Transverse colon (tissue), 4 donors: ENCODE measurements around the gene DBH. TPM values are rescaled to one million over a fixed set of nuclear protein-coding genes. Genes with fewer than 3 reads are reported as not detected.

Experiments used
- DNase-seq: peaks from one replicate; pipeline ENCODE4 v3.0.0-alpha.2; 2019
- H3K27ac ChIP-seq, 4 donors: fragments of 200-600 bp; sonication (generic); 2 replicates each; pipeline ENCODE4 v1.5.1; 2016 to 2018; ENCODE audit warnings: inconsistent platforms in 4 of 4
- H3K27me3 ChIP-seq: fragments of 200-600 bp; sonication (generic); 2 replicates; pipeline ENCODE4 v1.5.1; 2017; ENCODE audit warnings: inconsistent platforms
- H3K36me3 ChIP-seq, 4 donors: fragments of 200-600 bp; sonication (generic); 2 replicates each; pipeline ENCODE4 v1.5.1; 2017 to 2019; ENCODE audit warnings: inconsistent platforms in 4 of 4
- H3K4me1 ChIP-seq, 4 donors: fragments of 200-600 bp; sonication (generic); 2 replicates each; pipeline ENCODE4 v1.5.1; 2017 to 2020; ENCODE audit warnings: inconsistent platforms in 4 of 4
- H3K4me3 ChIP-seq, 4 donors: fragments of 200-600 bp; sonication (generic); 1 replicate in 1 of 4; 2 replicates in 3 of 4; pipeline versions ENCODE4 v1.5.1 to v1.6.1; 2017 to 2019; ENCODE audit warnings: inconsistent platforms in 4 of 4
- H3K9me3 ChIP-seq, 2 donors: fragments of 200-600 bp; sonication (generic); 2 replicates each; pipeline ENCODE4 v1.5.1; 2017 to 2019; ENCODE audit warnings: inconsistent platforms in 2 of 2
- EP300 ChIP-seq: sonication (generic); formaldehyde crosslinking; IDR thresholded peaks from one replicate; pipeline ENCODE4 v1.6.1; 2017; ENCODE audit warnings: antibody characterized with exemption, low read depth
- POLR2A ChIP-seq: fragments of 450-650 bp; IDR thresholded peaks from one replicate; pipeline ENCODE4 v1.6.1; 2016; ENCODE audit warnings: antibody characterized with exemption, mild to moderate bottlenecking, moderate library complexity
- POLR2AphosphoS5 ChIP-seq, 3 donors: sonication (generic); formaldehyde crosslinking; IDR thresholded peaks; one replicate each; pipeline ENCODE4 v1.6.1; 2016; ENCODE audit warnings: antibody characterized with exemption in 3 of 3
- WGBS, 2 donors: methylation state at CpG; one replicate each; pipeline ENCODE4 v1.1.5; 2018; ENCODE audit warnings: low coverage in 1 of 2; 5-methylcytosine and 5-hydroxymethylcytosine counted together
- in situ Hi-C, 4 donors: fragments of 200-750 bp; cut with MboI; loops; one replicate each; pipeline versions ENCODE4 v1.15.0 to v1.15.1; 2017; ENCODE audit warnings: low sequenced_read_pairs in 3 of 4, low pct_ligation_motif_present in 1 of 4, low pct_unique_long_range_greater_than_20kb in 1 of 4
- intact Hi-C: fragments of 100-400 bp; cut with DNase I; formaldehyde crosslinking; loops from one replicate; pipeline ENCODE4 v1.15.1; 2023; ENCODE audit warnings: low total_unique reads
- total RNA-seq, 4 donors: library from RNA; depleted of rRNA; stranded (reverse); fragments of >200 nt; gene quantifications; one replicate each; pipeline ENCODE4 v1.1.0, GENCODE V29; 2016
- TF ChIP-seq, protein P1 (sequence below), 5 experiments: fragments of 200-600 bp in 3 of 5; fragments of 450-650 bp in 2 of 5; sonication (generic) in 3 of 5; IDR thresholded peaks; 1 replicate in 2 of 5; 2 replicates in 3 of 5; pipeline ENCODE4 v1.5.1; 2016 to 2017; ENCODE audit warnings: antibody characterized with exemption in 5 of 5, inconsistent platforms in 3 of 5, mild to moderate bottlenecking in 2 of 5, moderate library complexity in 1 of 5

The DBH gene
- total RNA-seq, 4 donors from 2014 or later = not detected

DNA sequence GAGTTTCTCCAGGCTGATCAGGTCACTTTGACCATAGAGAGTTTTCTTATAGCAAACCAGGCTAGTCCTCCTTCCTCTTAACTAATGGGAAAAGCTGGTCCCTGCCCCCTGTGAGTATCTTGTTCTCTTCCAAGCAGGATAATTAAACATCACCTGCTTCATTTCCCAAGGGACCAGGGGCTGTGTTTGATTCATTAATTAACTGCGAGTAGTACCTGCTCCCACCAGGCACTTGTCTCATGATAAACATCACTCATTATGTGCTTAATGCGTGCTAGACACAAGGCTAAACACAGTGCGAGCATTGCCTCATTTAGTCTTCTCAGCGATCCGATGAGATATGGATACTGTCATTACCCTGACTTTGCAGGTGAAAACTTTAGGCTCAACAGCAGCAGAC is 25.3 kb upstream of the DBH start:
- Histone ChIP-seq H3K4me1 (no peaks in the 10 kb centered on the region), H3K27me3 (peaks cover 81% of the 10 kb centered on the region), H3K27ac (no peak overlapping the region), H3K9me3 (no peaks in the 10 kb centered on the region), H3K4me3 (no peak overlapping the region), H3K36me3 (no peaks in the 10 kb centered on the region)
- TF ChIP-seq POLR2AphosphoS5 (IDR thresholded peaks at IDR 0.05) (no peak), POLR2A (no peak), EP300 (no peak)
- TF ChIP-seq, protein P1, sequence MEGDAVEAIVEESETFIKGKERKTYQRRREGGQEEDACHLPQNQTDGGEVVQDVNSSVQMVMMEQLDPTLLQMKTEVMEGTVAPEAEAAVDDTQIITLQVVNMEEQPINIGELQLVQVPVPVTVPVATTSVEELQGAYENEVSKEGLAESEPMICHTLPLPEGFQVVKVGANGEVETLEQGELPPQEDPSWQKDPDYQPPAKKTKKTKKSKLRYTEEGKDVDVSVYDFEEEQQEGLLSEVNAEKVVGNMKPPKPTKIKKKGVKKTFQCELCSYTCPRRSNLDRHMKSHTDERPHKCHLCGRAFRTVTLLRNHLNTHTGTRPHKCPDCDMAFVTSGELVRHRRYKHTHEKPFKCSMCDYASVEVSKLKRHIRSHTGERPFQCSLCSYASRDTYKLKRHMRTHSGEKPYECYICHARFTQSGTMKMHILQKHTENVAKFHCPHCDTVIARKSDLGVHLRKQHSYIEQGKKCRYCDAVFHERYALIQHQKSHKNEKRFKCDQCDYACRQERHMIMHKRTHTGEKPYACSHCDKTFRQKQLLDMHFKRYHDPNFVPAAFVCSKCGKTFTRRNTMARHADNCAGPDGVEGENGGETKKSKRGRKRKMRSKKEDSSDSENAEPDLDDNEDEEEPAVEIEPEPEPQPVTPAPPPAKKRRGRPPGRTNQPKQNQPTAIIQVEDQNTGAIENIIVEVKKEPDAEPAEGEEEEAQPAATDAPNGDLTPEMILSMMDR (IDR thresholded peaks at IDR 0.05) = no peak
- WGBS, 2 donors = 86 to 87% methylated on average over 4 to 5 of the region's 5 CpGs
- in situ Hi-C loops = no loop called here
- intact Hi-C loops = no loop called here
- no peak for DNase-seq

DNA sequence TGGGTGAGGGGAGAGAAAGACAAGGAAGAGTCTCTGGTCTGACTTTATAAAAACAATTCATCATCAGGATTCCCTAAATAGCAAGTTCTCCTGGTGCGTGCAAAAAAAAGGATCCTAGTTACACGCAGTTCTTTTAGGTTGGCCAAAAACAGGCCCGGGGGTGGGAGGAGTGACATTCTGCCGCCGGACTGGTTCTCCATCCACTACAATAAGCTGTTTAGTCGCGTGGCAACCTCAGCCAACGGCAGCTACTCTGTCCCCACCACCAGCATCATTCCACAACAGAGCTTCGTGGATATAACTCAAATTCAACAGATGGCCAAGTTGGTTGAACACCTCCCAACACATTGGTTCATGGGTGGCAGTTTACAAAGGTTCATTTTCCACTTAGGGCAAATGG is 24.1 kb upstream of the DBH start:
- Histone ChIP-seq H3K4me1 (no peaks in the 10 kb centered on the region), H3K36me3 (no peaks in the 10 kb centered on the region), H3K4me3 (no peak overlapping the region), H3K27me3 (peaks cover 75% of the 10 kb centered on the region), H3K27ac (no peak overlapping the region), H3K9me3 (no peaks in the 10 kb centered on the region)
- no peak for DNase-seq
- in situ Hi-C loops = no loop called here
- WGBS, 2 donors = 84% methylated on average over 9 of the region's 9 CpGs; no CpG with 5 or more reads in 1 of the 2 donors
- TF ChIP-seq, protein P1 (IDR thresholded peaks at IDR 0.05) = no peak
- TF ChIP-seq EP300 = no peak
- TF ChIP-seq POLR2A = no peak
- intact Hi-C loops = no loop called here

DNA sequence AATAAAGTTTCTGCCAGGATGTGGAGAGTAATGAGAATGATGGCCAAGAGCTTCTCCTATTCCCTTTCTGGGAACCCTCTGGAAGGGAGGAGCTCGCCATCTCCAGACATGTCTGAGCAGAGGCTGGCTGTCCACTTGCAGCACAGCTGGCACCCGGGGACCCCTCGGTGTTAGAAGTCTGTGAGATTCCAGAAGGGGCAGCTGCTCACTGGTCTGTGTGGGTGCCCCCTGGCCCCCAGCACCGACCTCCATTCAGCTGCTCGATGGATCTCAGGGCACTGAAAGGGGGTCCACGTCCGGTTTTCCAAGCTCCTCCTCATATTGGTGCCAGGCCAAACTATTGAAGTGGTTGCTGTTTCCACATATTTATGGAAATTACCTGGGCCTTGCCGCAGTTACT is 23.3 kb upstream of the DBH start:
- TF ChIP-seq POLR2A (no peak), POLR2AphosphoS5 (IDR thresholded peaks at IDR 0.05) (no peak), EP300 (no peak)
- TF ChIP-seq, protein P1 (IDR thresholded peaks at IDR 0.05) = no peak
- Histone ChIP-seq H3K4me3 (no peak overlapping the region), H3K9me3 (no peaks in the 10 kb centered on the region), H3K27ac (no peak overlapping the region), H3K4me1 (no peaks in the 10 kb centered on the region), H3K27me3 (peaks cover 74% of the 10 kb centered on the region), H3K36me3 (no peaks in the 10 kb centered on the region)
- intact Hi-C loops (no loop called here), in situ Hi-C loops (no loop called here)
- WGBS, 2 donors = 40 to 78% methylated on average over 1 to 8 of the region's 8 CpGs
- DNase-seq = no peak

DNA sequence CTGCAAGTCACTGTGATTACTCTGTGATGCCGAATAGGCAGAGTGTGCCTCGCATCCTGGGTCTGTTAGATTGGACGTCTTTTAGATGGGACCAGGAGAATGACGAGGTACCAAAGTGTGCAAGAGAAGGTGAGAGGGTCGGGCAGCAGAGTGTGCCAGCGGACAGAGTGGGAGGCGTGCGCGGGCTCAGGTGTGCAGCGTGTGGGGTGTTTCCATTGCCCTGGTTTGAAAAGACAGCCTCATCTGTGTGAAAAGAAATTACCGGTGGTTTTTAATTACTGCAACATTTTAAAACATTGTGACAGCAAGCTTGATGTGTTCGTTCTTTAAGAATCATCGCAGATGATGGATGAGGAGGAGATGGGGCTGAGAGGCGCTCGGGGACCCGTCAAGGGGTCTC is 22.7 kb upstream of the DBH start:
- in situ Hi-C loops (no loop called here), intact Hi-C loops (no loop called here)
- H3K36me3 ChIP-seq = no peaks in the 10 kb centered on the region
- no peaks in the 10 kb centered on the region for H3K9me3 ChIP-seq
- peaks cover 71% of the 10 kb centered on the region for H3K27me3 ChIP-seq
- 60 to 86% methylated on average over 4 to 16 of the region's 16 CpGs for WGBS, 2 donors
- no peaks in the 10 kb centered on the region for H3K4me1 ChIP-seq
- no peak overlapping the region for H3K27ac ChIP-seq
- H3K4me3 ChIP-seq = no peak overlapping the region
- TF ChIP-seq, protein P1 (IDR thresholded peaks at IDR 0.05) = no peak
- TF ChIP-seq POLR2AphosphoS5 (IDR thresholded peaks at IDR 0.05) (no peak), EP300 (no peak), POLR2A (no peak)
- no peak for DNase-seq
